Measurements from ENCODE around the gene WNK2.
"Not testable (repeated sequence)": the region's sequence is repeated elsewhere in the genome, so short reads cannot be mapped to it uniquely, and the experiment has no call there.

Gene WNK2

GRCh38 chr9:93308158-93308602 is 124.2 kb downstream of the WNK2 start:
- DNase-seq (ENCODE audit: low read depth) = no peak

GRCh38 chr9:93308676-93309075 is 124.7 kb downstream of the WNK2 start:
- no peak for DNase-seq (ENCODE audit: low read depth)

- no peak for DNase-seq (ENCODE audit: low read depth)
Observed at GRCh38 chr9:93309889-93310425, 126.0 kb downstream of the WNK2 start.

GRCh38 chr9:93315118-93315517 is 131.2 kb downstream of the WNK2 start:
- DNase-seq (ENCODE audit: low read depth) = no peak

- DNase-seq (ENCODE audit: low read depth) = no peak
Observed at GRCh38 chr9:93315960-93316359, 132.0 kb downstream of the WNK2 start.

GRCh38 chr9:93316726-93317494 is 133.0 kb downstream of the WNK2 start:
- no peak for DNase-seq (ENCODE audit: low read depth)

- DNase-seq (ENCODE audit: low read depth) = no peak
Observed at GRCh38 chr9:93317495-93318094, 133.7 kb downstream of the WNK2 start.

GRCh38 chr9:93318480-93318879 is 134.5 kb downstream of the WNK2 start:
- DNase-seq (ENCODE audit: low read depth) = no peak

- DNase-seq (ENCODE audit: low read depth) = no peak
Observed at GRCh38 chr9:93319301-93319991, 135.5 kb downstream of the WNK2 start.

- no peak for DNase-seq (ENCODE audit: low read depth)
Observed at GRCh38 chr9:93319992-93320500, 136.1 kb downstream of the WNK2 start.

- DNase-seq (ENCODE audit: low read depth) = no peak
Observed at GRCh38 chr9:93320591-93321219, 136.8 kb downstream of the WNK2 start.

- no peak for DNase-seq (ENCODE audit: low read depth)
Observed at GRCh38 chr9:93321220-93321610, 137.3 kb downstream of the WNK2 start.

- not testable (repeated sequence) for DNase-seq (ENCODE audit: low read depth)
Observed at GRCh38 chr9:93323446-93323954, 139.6 kb downstream of the WNK2 start.

- no peak for DNase-seq (ENCODE audit: low read depth)
Observed at GRCh38 chr9:93324191-93324834, 140.4 kb downstream of the WNK2 start.

- no peak for DNase-seq (ENCODE audit: low read depth)
Observed at GRCh38 chr9:93325307-93326035, 141.5 kb downstream of the WNK2 start.

- DNase-seq (ENCODE audit: low read depth) = no peak
Observed at GRCh38 chr9:93326056-93326455, 142.1 kb downstream of the WNK2 start.

- no peak for DNase-seq (ENCODE audit: low read depth)
Observed at GRCh38 chr9:93326654-93327053, 142.7 kb downstream of the WNK2 start.

GRCh38 chr9:93329629-93330280 is 145.8 kb downstream of the WNK2 start:
- DNase-seq (ENCODE audit: low read depth) = no peak

GRCh38 chr9:93332317-93332716 is 148.4 kb downstream of the WNK2 start:
- DNase-seq (ENCODE audit: low read depth) = no peak

- DNase-seq (ENCODE audit: low read depth) = no peak
Observed at GRCh38 chr9:93336720-93337119, 152.8 kb downstream of the WNK2 start.

All from non-pigmented ciliary epithelial cell (primary cell).